ENCODE results near the gene ANKFN1.

The ANKFN1 gene

GRCh38 chr17:56298846-56299245 lies 145.6 kb downstream of the ANKFN1 start:
- no peaks in the 10 kb centered on the region for H3K27me3 ChIP-seq (replicated peaks; ENCODE audit: control insufficient read depth, insufficient read depth, low read length, poor library complexity, severe bottlenecking)
- H3K9me3 ChIP-seq (ENCODE audit: control insufficient read depth, low read length), result no peaks in the 10 kb centered on the region
- no peak overlapping the region for H3K4me3 ChIP-seq (ENCODE audit: insufficient read depth, low read depth, low read length, poor library complexity, severe bottlenecking)
- no peak for DNase-seq
- no peak overlapping the region for H3K27ac ChIP-seq (ENCODE audit: insufficient read depth, low read length, poor library complexity, severe bottlenecking)
- H3K4me1 ChIP-seq (ENCODE audit: control insufficient read depth, insufficient read depth, low read length, poor library complexity, severe bottlenecking), result no peaks in the 10 kb centered on the region
- no peaks in the 10 kb centered on the region for H3K36me3 ChIP-seq (ENCODE audit: control insufficient read depth, insufficient read depth, low read length)

- Histone ChIP-seq H3K27me3 (replicated peaks; ENCODE audit: control insufficient read depth, insufficient read depth, low read length, poor library complexity, severe bottlenecking) (no peaks in the 10 kb centered on the region), H3K9me3 (ENCODE audit: control insufficient read depth, low read length) (no peaks in the 10 kb centered on the region), H3K4me3 (ENCODE audit: insufficient read depth, low read depth, low read length, poor library complexity, severe bottlenecking) (no peak overlapping the region), H3K27ac (ENCODE audit: insufficient read depth, low read length, poor library complexity, severe bottlenecking) (no peak overlapping the region), H3K36me3 (ENCODE audit: control insufficient read depth, insufficient read depth, low read length) (no peaks in the 10 kb centered on the region), H3K4me1 (ENCODE audit: control insufficient read depth, insufficient read depth, low read length, poor library complexity, severe bottlenecking) (no peaks in the 10 kb centered on the region)
- DNase-seq, result no peak
These were observed 146.9 kb downstream of the ANKFN1 start for GRCh38 chr17:56300144-56300543.

GRCh38 chr17:56305007-56305406 lies 151.7 kb downstream of the ANKFN1 start:
- H3K27me3 ChIP-seq (replicated peaks; ENCODE audit: control insufficient read depth, insufficient read depth, low read length, poor library complexity, severe bottlenecking), result no peaks in the 10 kb centered on the region
- no peak overlapping the region for H3K4me3 ChIP-seq (ENCODE audit: insufficient read depth, low read depth, low read length, poor library complexity, severe bottlenecking)
- H3K9me3 ChIP-seq (ENCODE audit: control insufficient read depth, low read length), result no peaks in the 10 kb centered on the region
- H3K27ac ChIP-seq (ENCODE audit: insufficient read depth, low read length, poor library complexity, severe bottlenecking), result no peak overlapping the region
- H3K4me1 ChIP-seq (ENCODE audit: control insufficient read depth, insufficient read depth, low read length, poor library complexity, severe bottlenecking), result no peaks in the 10 kb centered on the region
- DNase-seq, result no peak
- no peaks in the 10 kb centered on the region for H3K36me3 ChIP-seq (ENCODE audit: control insufficient read depth, insufficient read depth, low read length)

DNA sequence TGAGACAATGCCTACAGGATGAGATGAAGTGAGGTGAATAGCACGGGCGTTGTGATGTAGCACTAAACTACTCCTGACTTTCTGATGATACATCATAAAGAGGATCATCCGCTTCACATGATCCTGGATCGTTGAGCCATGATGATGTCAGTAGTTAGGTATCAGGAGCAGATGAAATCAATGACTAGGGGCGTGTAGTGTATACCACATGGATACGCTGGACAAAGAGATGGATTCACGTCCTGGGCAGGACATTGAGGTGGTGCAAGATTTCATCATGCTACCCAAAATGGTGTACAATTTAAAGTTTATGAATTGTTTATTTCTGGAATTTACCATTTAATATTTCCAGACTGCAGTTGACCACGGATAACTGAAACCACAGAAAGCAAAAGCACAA lies 156.6 kb downstream of the ANKFN1 start:
- no peak for DNase-seq
- no peaks in the 10 kb centered on the region for H3K9me3 ChIP-seq (ENCODE audit: control insufficient read depth, low read length)
- no peak overlapping the region for H3K27ac ChIP-seq (ENCODE audit: insufficient read depth, low read length, poor library complexity, severe bottlenecking)
- no peaks in the 10 kb centered on the region for H3K4me1 ChIP-seq (ENCODE audit: control insufficient read depth, insufficient read depth, low read length, poor library complexity, severe bottlenecking)
- H3K36me3 ChIP-seq (ENCODE audit: control insufficient read depth, insufficient read depth, low read length), result no peaks in the 10 kb centered on the region
- no peak overlapping the region for H3K4me3 ChIP-seq (ENCODE audit: insufficient read depth, low read depth, low read length, poor library complexity, severe bottlenecking)
- H3K27me3 ChIP-seq (replicated peaks; ENCODE audit: control insufficient read depth, insufficient read depth, low read length, poor library complexity, severe bottlenecking), result no peaks in the 10 kb centered on the region

- Histone ChIP-seq H3K36me3 (ENCODE audit: control insufficient read depth, insufficient read depth, low read length) (no peaks in the 10 kb centered on the region), H3K27me3 (replicated peaks; ENCODE audit: control insufficient read depth, insufficient read depth, low read length, poor library complexity, severe bottlenecking) (no peaks in the 10 kb centered on the region), H3K4me1 (ENCODE audit: control insufficient read depth, insufficient read depth, low read length, poor library complexity, severe bottlenecking) (no peaks in the 10 kb centered on the region), H3K9me3 (ENCODE audit: control insufficient read depth, low read length) (no peaks in the 10 kb centered on the region), H3K4me3 (ENCODE audit: insufficient read depth, low read depth, low read length, poor library complexity, severe bottlenecking) (no peak overlapping the region), H3K27ac (ENCODE audit: insufficient read depth, low read length, poor library complexity, severe bottlenecking) (no peak overlapping the region)
- no peak for DNase-seq
These were observed 157.5 kb downstream of the ANKFN1 start for GRCh38 chr17:56310782-56311181.

DNA sequence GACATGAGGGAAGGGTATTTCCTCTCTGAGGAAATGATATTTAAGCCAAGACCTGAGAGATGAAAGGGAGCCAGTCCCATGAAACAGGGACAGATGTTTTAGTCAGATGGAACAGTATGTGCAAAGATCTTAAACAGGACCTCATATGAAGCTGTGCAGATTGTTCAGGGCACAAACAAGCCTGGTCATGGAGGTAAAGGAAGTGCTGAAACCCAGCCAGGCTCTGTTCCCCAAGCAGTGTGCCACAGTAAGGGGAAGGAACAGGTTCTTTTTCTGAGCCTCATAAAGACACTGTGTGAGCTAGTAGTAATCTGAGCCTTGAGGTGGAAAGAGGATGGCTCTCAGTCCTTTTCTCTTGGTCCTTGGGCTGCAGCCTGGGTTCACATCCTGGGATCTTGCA lies 159.9 kb downstream of the ANKFN1 start:
- DNase-seq, result no peak
- H3K9me3 ChIP-seq (ENCODE audit: control insufficient read depth, low read length), result no peaks in the 10 kb centered on the region
- no peaks in the 10 kb centered on the region for H3K36me3 ChIP-seq (ENCODE audit: control insufficient read depth, insufficient read depth, low read length)
- H3K4me3 ChIP-seq (ENCODE audit: insufficient read depth, low read depth, low read length, poor library complexity, severe bottlenecking), result no peak overlapping the region
- H3K4me1 ChIP-seq (ENCODE audit: control insufficient read depth, insufficient read depth, low read length, poor library complexity, severe bottlenecking), result no peaks in the 10 kb centered on the region
- no peaks in the 10 kb centered on the region for H3K27me3 ChIP-seq (replicated peaks; ENCODE audit: control insufficient read depth, insufficient read depth, low read length, poor library complexity, severe bottlenecking)
- H3K27ac ChIP-seq (ENCODE audit: insufficient read depth, low read length, poor library complexity, severe bottlenecking), result no peak overlapping the region

GRCh38 chr17:56314026-56314425 lies 160.8 kb downstream of the ANKFN1 start:
- Histone ChIP-seq H3K27ac (ENCODE audit: insufficient read depth, low read length, poor library complexity, severe bottlenecking) (no peak overlapping the region), H3K27me3 (replicated peaks; ENCODE audit: control insufficient read depth, insufficient read depth, low read length, poor library complexity, severe bottlenecking) (no peaks in the 10 kb centered on the region), H3K4me1 (ENCODE audit: control insufficient read depth, insufficient read depth, low read length, poor library complexity, severe bottlenecking) (no peaks in the 10 kb centered on the region), H3K4me3 (ENCODE audit: insufficient read depth, low read depth, low read length, poor library complexity, severe bottlenecking) (no peak overlapping the region), H3K36me3 (ENCODE audit: control insufficient read depth, insufficient read depth, low read length) (no peaks in the 10 kb centered on the region), H3K9me3 (ENCODE audit: control insufficient read depth, low read length) (no peaks in the 10 kb centered on the region)
- no peak for DNase-seq

DNA sequence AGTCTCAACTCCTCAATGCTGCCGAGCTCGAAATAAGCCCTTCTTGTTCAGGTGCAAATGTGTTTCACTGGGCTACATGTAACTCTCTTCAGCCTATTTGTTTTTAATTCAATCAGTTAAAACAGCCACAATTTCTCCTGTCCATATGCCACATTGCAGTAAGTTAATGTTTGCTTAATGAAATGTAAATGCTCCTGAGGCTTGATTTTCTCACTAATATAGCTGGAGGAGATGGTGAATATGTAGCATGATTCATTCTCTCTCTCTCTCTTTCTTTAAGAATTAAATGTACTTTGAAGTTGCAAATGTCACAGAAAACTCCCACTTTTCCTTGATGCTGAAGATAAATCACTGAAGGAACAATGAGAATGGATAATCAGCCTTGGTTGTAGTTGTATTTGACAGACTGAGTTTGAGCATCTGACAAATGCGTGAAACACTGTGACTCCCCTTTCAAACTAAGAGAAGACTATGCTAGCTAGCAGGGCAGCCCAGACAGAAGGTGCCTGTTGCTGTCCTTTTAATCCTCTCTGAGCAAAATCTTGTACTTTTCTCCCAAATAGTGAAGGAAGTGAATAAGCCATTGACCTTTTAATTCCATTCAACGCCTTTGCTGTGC lies 161.8 kb downstream of the ANKFN1 start:
- DNase-seq, result no peak
- Histone ChIP-seq H3K36me3 (ENCODE audit: control insufficient read depth, insufficient read depth, low read length) (no peaks in the 10 kb centered on the region), H3K4me3 (ENCODE audit: insufficient read depth, low read depth, low read length, poor library complexity, severe bottlenecking) (no peak overlapping the region), H3K4me1 (ENCODE audit: control insufficient read depth, insufficient read depth, low read length, poor library complexity, severe bottlenecking) (no peaks in the 10 kb centered on the region), H3K9me3 (ENCODE audit: control insufficient read depth, low read length) (no peaks in the 10 kb centered on the region), H3K27ac (ENCODE audit: insufficient read depth, low read length, poor library complexity, severe bottlenecking) (no peak overlapping the region), H3K27me3 (replicated peaks; ENCODE audit: control insufficient read depth, insufficient read depth, low read length, poor library complexity, severe bottlenecking) (no peaks in the 10 kb centered on the region)

DNA sequence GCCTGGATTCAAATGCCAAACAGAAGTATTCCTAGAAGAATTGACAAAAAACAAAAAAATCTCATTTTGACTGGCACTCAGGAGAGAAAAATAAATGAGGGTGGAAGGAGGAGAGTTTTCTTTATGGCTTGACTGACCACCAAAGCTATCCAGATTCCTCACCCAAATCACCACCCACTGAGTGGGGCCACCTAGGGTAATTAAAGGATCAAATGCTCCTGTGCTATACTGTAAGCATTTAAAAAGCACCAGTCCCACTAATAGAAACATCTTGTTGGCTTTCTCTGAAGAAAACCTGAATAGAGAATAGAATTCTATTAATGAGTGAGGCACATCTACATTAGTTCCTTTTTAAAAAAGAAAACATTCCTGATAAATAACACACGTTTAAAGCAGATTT lies 163.3 kb downstream of the ANKFN1 start:
- no peaks in the 10 kb centered on the region for H3K4me1 ChIP-seq (ENCODE audit: control insufficient read depth, insufficient read depth, low read length, poor library complexity, severe bottlenecking)
- no peaks in the 10 kb centered on the region for H3K36me3 ChIP-seq (ENCODE audit: control insufficient read depth, insufficient read depth, low read length)
- H3K27ac ChIP-seq (ENCODE audit: insufficient read depth, low read length, poor library complexity, severe bottlenecking), result no peak overlapping the region
- no peak for DNase-seq
- H3K4me3 ChIP-seq (ENCODE audit: insufficient read depth, low read depth, low read length, poor library complexity, severe bottlenecking), result no peak overlapping the region
- H3K27me3 ChIP-seq (replicated peaks; ENCODE audit: control insufficient read depth, insufficient read depth, low read length, poor library complexity, severe bottlenecking), result no peaks in the 10 kb centered on the region
- H3K9me3 ChIP-seq (ENCODE audit: control insufficient read depth, low read length), result no peaks in the 10 kb centered on the region

GRCh38 chr17:56317351-56318208 lies 164.3 kb downstream of the ANKFN1 start:
- no peak for DNase-seq
- Histone ChIP-seq H3K9me3 (ENCODE audit: control insufficient read depth, low read length) (no peaks in the 10 kb centered on the region), H3K4me3 (ENCODE audit: insufficient read depth, low read depth, low read length, poor library complexity, severe bottlenecking) (no peak overlapping the region), H3K27ac (ENCODE audit: insufficient read depth, low read length, poor library complexity, severe bottlenecking) (no peak overlapping the region), H3K36me3 (ENCODE audit: control insufficient read depth, insufficient read depth, low read length) (no peaks in the 10 kb centered on the region), H3K4me1 (ENCODE audit: control insufficient read depth, insufficient read depth, low read length, poor library complexity, severe bottlenecking) (no peaks in the 10 kb centered on the region), H3K27me3 (replicated peaks; ENCODE audit: control insufficient read depth, insufficient read depth, low read length, poor library complexity, severe bottlenecking) (no peaks in the 10 kb centered on the region)

Measured in effector memory CD4-positive, alpha-beta T cell (primary cell).